AG04449 (cell line): ENCODE results near the gene IREB2.

Experiments
- CTCF ChIA-PET: fragments of 350-600 bp; formaldehyde crosslinking; extraction: SDS; loops from one replicate; lab custom pipeline; 2021; ENCODE audit warnings: antibody characterized with exemption; lab: Yijun Ruan, JAX
- POLR2A ChIA-PET: fragments of 400-600, 350-600 bp; formaldehyde crosslinking; extraction: SDS; loops from one replicate; lab custom pipeline; 2020; ENCODE audit warnings: antibody characterized with exemption, inconsistent platforms; lab: Yijun Ruan, JAX
- DNase-seq: peaks from one replicate; pipeline ENCODE4 v3.0.0-alpha.2; 2010; ENCODE audit warnings: low read depth, low spot score
- H3K4me3 ChIP-seq: 2 replicates; pipeline ENCODE4 v1.5.1; 2011; ENCODE audit warnings: low read depth, mild to moderate bottlenecking, control low read depth, low read length
- TF ChIP-seq, protein P1 (sequence below): IDR thresholded peaks from one replicate; pipeline ENCODE4 v1.5.1; 2011; ENCODE audit warnings: mild to moderate bottlenecking, moderate library complexity, low read length, control low read depth, inconsistent platforms; ENCODE audit not compliant: insufficient read depth; ENCODE audit errors: missing control alignments

The IREB2 gene

DNA sequence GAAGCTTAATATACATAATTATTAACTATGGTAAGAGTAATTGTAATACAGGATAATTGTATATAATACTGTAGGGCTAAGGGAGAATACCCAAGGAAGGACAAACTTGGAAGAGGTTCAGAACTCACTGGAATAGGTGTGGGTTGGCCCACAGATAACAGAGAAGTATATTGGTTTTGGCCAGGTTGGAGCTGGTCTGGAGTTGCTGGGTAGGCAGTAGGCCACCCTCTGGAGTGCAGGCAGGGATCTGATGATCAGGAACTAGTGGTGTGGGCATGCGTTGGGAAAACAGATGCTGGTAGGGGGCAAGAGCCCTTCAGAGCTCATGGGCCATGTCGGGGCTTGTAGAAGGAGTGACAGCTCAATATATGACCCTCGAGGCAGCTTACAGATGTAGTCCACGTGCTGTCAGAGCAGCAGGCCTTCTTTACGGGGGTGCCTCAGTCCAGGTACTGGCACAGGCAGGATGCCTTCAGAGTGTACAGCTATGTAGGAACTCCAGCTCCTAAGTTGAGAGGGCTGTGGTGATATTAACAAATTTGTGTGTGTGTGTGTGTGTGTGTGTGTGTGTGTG lies 12.4 kb downstream of the IREB2 start:
- no peak overlapping the region for H3K4me3 ChIP-seq
- POLR2A ChIA-PET = no interaction called here
- TF ChIP-seq, protein P1, sequence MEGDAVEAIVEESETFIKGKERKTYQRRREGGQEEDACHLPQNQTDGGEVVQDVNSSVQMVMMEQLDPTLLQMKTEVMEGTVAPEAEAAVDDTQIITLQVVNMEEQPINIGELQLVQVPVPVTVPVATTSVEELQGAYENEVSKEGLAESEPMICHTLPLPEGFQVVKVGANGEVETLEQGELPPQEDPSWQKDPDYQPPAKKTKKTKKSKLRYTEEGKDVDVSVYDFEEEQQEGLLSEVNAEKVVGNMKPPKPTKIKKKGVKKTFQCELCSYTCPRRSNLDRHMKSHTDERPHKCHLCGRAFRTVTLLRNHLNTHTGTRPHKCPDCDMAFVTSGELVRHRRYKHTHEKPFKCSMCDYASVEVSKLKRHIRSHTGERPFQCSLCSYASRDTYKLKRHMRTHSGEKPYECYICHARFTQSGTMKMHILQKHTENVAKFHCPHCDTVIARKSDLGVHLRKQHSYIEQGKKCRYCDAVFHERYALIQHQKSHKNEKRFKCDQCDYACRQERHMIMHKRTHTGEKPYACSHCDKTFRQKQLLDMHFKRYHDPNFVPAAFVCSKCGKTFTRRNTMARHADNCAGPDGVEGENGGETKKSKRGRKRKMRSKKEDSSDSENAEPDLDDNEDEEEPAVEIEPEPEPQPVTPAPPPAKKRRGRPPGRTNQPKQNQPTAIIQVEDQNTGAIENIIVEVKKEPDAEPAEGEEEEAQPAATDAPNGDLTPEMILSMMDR = no peak
- CTCF ChIA-PET = interaction anchor here (0.8 to 3.3 kb wide), 5 partner anchors 10 to 142 kb away, joined by 3 to 13 read pairs (median 7); no protein-coding TSS in a partner anchor
- no peak for DNase-seq

DNA sequence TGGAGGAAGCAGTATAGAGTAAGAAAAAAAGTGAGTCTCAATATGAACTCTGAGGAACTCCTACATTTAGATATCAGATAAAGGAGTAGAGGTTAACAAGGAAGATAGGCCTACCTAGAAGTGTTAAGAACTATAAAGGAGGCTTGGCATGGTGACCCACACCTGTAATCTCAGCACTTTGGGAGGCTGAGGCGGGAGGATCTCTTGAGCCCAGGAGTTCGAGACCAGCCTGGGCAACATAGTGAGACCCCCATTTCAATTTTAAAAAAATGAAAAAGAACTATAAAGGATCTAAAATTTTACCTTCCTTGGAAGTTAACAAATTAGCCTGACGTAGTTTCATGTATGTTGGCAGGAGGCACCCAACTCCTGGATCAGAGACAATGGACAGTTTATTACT lies 14.5 kb downstream of the IREB2 start:
- ChIA-PET CTCF (interaction anchor here (1.6 to 2.0 kb wide), 3 partner anchors 13 to 146 kb away, joined by 3 to 8 read pairs (median 4); no protein-coding TSS in a partner anchor), POLR2A (no interaction called here)
- no peak for DNase-seq
- no peak overlapping the region for H3K4me3 ChIP-seq
- TF ChIP-seq, protein P1 = no peak

DNA sequence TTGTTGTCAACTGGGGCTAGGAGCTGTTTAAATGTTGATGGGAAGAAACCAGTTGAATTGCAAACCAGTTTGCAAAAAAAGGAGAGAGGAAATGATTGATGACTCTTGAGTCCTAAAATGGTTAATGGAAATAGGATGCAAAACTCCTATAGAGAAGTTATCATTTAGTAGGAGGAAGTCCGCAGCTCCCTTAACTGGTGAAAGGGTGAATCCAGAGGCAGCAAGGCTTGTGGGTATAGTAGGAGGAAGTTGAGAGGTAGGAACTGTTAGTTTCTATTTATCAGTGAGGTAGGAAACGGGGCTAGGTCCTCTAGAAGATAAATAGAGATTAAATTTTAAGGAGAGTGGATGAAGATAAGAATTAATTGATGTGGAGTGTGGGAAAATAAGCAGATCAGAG lies 15.4 kb downstream of the IREB2 start:
- TF ChIP-seq, protein P1 = no peak
- ChIA-PET POLR2A (no interaction called here), CTCF (interaction anchor here (0.8 to 2.0 kb wide), 4 partner anchors 14 to 147 kb away, joined by 3 to 8 read pairs (median 4); no protein-coding TSS in a partner anchor)
- no peak for DNase-seq
- H3K4me3 ChIP-seq = no peak overlapping the region

DNA sequence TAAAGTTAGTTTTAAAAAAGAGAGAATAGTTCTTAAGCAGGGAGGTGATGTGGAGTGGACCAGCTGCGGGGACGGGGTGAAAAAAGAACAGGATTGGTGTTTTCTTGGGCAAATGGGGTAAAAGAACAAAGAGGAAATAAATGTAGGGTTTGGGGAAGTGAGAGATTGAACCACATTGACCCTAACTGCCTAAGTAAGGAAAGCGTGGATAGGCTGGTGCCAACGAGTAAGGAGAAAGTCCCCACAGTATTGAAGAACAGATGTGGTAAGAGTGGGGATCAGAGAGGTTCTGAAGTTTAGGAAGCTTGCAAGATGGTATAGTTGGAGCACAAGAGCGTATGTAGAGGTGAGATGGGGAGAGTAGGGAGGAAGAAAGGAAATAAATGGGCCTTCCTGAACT lies 17.0 kb downstream of the IREB2 start:
- no peak overlapping the region for H3K4me3 ChIP-seq
- DNase-seq = no peak
- CTCF ChIA-PET = no interaction called here
- POLR2A ChIA-PET = no interaction called here
- TF ChIP-seq, protein P1 = no peak

DNA sequence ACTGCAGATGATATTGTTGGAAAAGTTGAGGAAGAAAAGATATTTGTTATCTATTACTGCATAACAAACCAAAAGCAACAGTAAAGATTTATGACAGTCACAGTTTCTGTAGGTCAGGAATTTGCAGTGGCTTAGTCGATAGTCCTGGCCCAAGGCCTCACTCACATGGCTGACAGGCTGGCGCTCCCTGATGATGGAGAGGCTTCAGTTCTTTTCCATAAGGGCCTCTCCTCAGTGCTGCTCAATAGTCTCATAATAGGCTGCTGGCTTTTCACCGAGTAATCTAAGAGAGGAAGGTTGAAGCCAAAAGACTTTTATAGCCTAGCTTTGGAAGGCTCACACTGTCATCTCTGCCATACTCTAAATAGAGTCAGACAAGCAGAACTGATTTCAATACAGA lies 17.7 kb downstream of the IREB2 start:
- no peak overlapping the region for H3K4me3 ChIP-seq

DNA sequence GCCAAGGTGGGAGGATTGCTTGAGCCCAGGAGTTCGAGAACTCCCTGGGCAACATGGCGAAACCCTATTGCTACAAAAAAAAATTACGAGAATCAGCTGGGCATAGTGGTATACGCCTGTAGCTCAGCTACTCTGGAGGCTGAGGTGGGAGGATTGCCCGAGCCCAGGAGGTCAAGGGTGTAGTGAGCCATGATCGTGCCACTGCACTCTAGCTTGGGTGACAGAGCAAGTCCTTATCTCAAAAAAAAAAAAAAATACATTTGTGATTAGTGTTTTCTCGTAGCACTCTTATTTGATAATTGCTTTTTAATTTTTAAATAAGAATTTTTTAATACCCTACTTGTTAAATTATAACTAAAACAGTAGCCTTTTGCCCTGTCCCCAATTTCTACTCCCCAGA lies 18.4 kb downstream of the IREB2 start:
- POLR2A ChIA-PET = no interaction called here
- TF ChIP-seq, protein P1 = no peak
- CTCF ChIA-PET = no interaction called here
- no peak for DNase-seq
- H3K4me3 ChIP-seq = no peak overlapping the region

More for the DNA sequence above, 17.7 kb downstream of the IREB2 start:
- no peak for DNase-seq
- ChIA-PET CTCF (no interaction called here), POLR2A (no interaction called here)
- TF ChIP-seq, protein P1 = no peak
